Breast epithelium (tissue), 4 donors: ENCODE measurements around the gene FGR. TPM values are rescaled to one million over a fixed set of nuclear protein-coding genes. Genes with fewer than 3 reads are reported as not detected.

Experiments
- DNase-seq, 2 donors: peaks; one replicate each; pipeline ENCODE4 v3.0.0-alpha.2; 2019; ENCODE audit warnings: low spot score in 2 of 2
- H3K27ac ChIP-seq, 2 donors: fragments of 200-600 bp; sonication (generic) in 1 of 2; one replicate each; pipeline ENCODE4 v1.5.1; 2016 to 2019; ENCODE audit warnings: mild to moderate bottlenecking in 1 of 2
- H3K27me3 ChIP-seq, 2 donors: fragments of 200-600 bp; sonication (generic) in 1 of 2; one replicate each; pipeline versions ENCODE4 v1.5.1 to v1.6.0; 2017 to 2019; ENCODE audit warnings: control low read depth in 1 of 2, mild to moderate bottlenecking in 1 of 2
- H3K36me3 ChIP-seq: fragments of 200-600 bp; one replicate; pipeline ENCODE4 v1.5.1; 2019
- H3K4me1 ChIP-seq, 2 donors: fragments of 200-600 bp; sonication (generic); one replicate each; pipeline ENCODE4 v1.5.1; 2016 to 2019; ENCODE audit warnings: control low read depth in 1 of 2
- H3K4me3 ChIP-seq, 3 donors: fragments of 200-600 bp; sonication (generic); 1 replicate in 2 of 3; 2 replicates in 1 of 3; pipeline ENCODE4 v1.5.1; 2016 to 2019; ENCODE audit warnings: mild to moderate bottlenecking in 3 of 3, moderate library complexity in 2 of 3
- H3K9me3 ChIP-seq, 2 donors: fragments of 200-600 bp; sonication (generic) in 1 of 2; one replicate each; pipeline ENCODE4 v1.5.1; 2016 to 2019; ENCODE audit warnings: control low read depth in 1 of 2
- CTCF ChIP-seq, 3 donors: fragments of 450-650 bp; IDR thresholded peaks; one replicate each; pipeline ENCODE4 v1.5.1; 2016 to 2017; ENCODE audit warnings: antibody characterized with exemption in 3 of 3, mild to moderate bottlenecking in 3 of 3, moderate library complexity in 3 of 3
- POLR2A ChIP-seq: fragments of 450-650 bp; IDR thresholded peaks from one replicate; pipeline ENCODE4 v1.6.1; 2016; ENCODE audit warnings: antibody characterized with exemption, mild to moderate bottlenecking, moderate library complexity
- POLR2AphosphoS5 ChIP-seq, 3 donors: sonication (generic); formaldehyde crosslinking; IDR thresholded peaks; one replicate each; pipeline ENCODE4 v1.6.1; 2017; ENCODE audit warnings: antibody characterized with exemption in 3 of 3
- intact Hi-C: fragments of 100-400 bp; cut with DNase I; formaldehyde crosslinking; loops from one replicate; pipeline ENCODE4 v1.15.1; 2023; ENCODE audit warnings: low total_unique reads
- total RNA-seq, 3 donors: library from RNA; depleted of rRNA; stranded (reverse); fragments of >200 nt; gene quantifications; one replicate each; pipeline ENCODE4 v1.1.0, GENCODE V29; 2016

FGR gene
- total RNA-seq, 3 donors from 2014 or later = 22.1 to 46.9 (median 24.3) TPM

- H3K27ac ChIP-seq = no peak overlapping the region
Observed at GRCh38 chr1:27615346-27616192, 19.4 kb downstream of the FGR start.

GRCh38 chr1:27614625-27615344 lies 20.2 kb downstream of the FGR start:
- DNase-seq = no peak
- Histone ChIP-seq H3K36me3 (no peaks in the 10 kb centered on the region), H3K4me3 (no peak overlapping the region), H3K9me3 (no peaks in the 10 kb centered on the region), H3K27me3 (no peaks in the 10 kb centered on the region), H3K27ac (no peak overlapping the region), H3K4me1 (no peaks in the 10 kb centered on the region)
- intact Hi-C loops = no loop called here
- no peak for TF ChIP-seq POLR2A
- TF ChIP-seq POLR2AphosphoS5 (IDR thresholded peaks at IDR 0.05) = no peak
- TF ChIP-seq CTCF (IDR thresholded peaks at IDR 0.05) = no peak

More at GRCh38 chr1:27615346-27616192, 19.4 kb downstream of the FGR start:
- Histone ChIP-seq H3K9me3 (no peaks in the 10 kb centered on the region), H3K36me3 (no peaks in the 10 kb centered on the region), H3K4me3 (no peak overlapping the region), H3K27me3 (no peaks in the 10 kb centered on the region), H3K4me1 (no peaks in the 10 kb centered on the region)
- intact Hi-C loops = no loop called here
- DNase-seq = no peak
- TF ChIP-seq POLR2A = no peak
- TF ChIP-seq POLR2AphosphoS5 (IDR thresholded peaks at IDR 0.05) = no peak
- no peak for TF ChIP-seq CTCF (IDR thresholded peaks at IDR 0.05)

GRCh38 chr1:27614043-27614624 lies 20.9 kb downstream of the FGR start:
- H3K4me1 ChIP-seq = no peaks in the 10 kb centered on the region

GRCh38 chr1:27612718-27613117 lies 22.3 kb downstream of the FGR start:
- intact Hi-C loops = no loop called here
- Histone ChIP-seq H3K27ac (no peak overlapping the region), H3K36me3 (no peaks in the 10 kb centered on the region), H3K27me3 (no peaks in the 10 kb centered on the region), H3K4me3 (no peak overlapping the region), H3K4me1 (no peaks in the 10 kb centered on the region), H3K9me3 (no peaks in the 10 kb centered on the region)
- TF ChIP-seq POLR2AphosphoS5 (IDR thresholded peaks at IDR 0.05) (no peak), CTCF (IDR thresholded peaks at IDR 0.05) (no peak), POLR2A (no peak)
- DNase-seq = no peak

More at GRCh38 chr1:27614043-27614624, 20.9 kb downstream of the FGR start:
- TF ChIP-seq CTCF (IDR thresholded peaks at IDR 0.05) = no peak
- no peak for TF ChIP-seq POLR2AphosphoS5 (IDR thresholded peaks at IDR 0.05)
- TF ChIP-seq POLR2A = no peak
- no peaks in the 10 kb centered on the region for H3K9me3 ChIP-seq
- H3K36me3 ChIP-seq = no peaks in the 10 kb centered on the region
- H3K4me3 ChIP-seq = no peak overlapping the region
- intact Hi-C loops = no loop called here
- no peak for DNase-seq
- H3K27ac ChIP-seq = no peak overlapping the region
- no peaks in the 10 kb centered on the region for H3K27me3 ChIP-seq

- no peak overlapping the region for H3K4me3 ChIP-seq
- no peak for DNase-seq
- intact Hi-C loops = no loop called here
- H3K4me1 ChIP-seq = no peaks in the 10 kb centered on the region
- H3K27ac ChIP-seq = no peak overlapping the region
- TF ChIP-seq CTCF (IDR thresholded peaks at IDR 0.05) = no peak
- no peak for TF ChIP-seq POLR2AphosphoS5 (IDR thresholded peaks at IDR 0.05)
- TF ChIP-seq POLR2A = no peak
- no peaks in the 10 kb centered on the region for H3K36me3 ChIP-seq
- no peaks in the 10 kb centered on the region for H3K27me3 ChIP-seq
- no peaks in the 10 kb centered on the region for H3K9me3 ChIP-seq
Observed at GRCh38 chr1:27611450-27611849, 23.5 kb downstream of the FGR start.
